ENCODE measurements around the gene PCMT1.

- TF ChIP-seq POLR2A (IDR thresholded peaks at IDR 0.05): no peak
- TF ChIP-seq CTCF (IDR thresholded peaks at IDR 0.05): no peak
- no peak for TF ChIP-seq POLR2AphosphoS5 (IDR thresholded peaks at IDR 0.05)
Observed at GRCh38 chr6:149755300-149756260, 6.0 kb downstream of the PCMT1 start.
